Activated CD4-positive, alpha-beta T cell treated with anti-CD3 and anti-CD28 coated beads, Interleukin-2, amount 50 U/mL, for 4 hours (primary cell): ENCODE measurements around the gene ITGAX.
A peak's percentile ranks its signal among the peaks of the same experiment; 100 is the strongest.

Experiments used
- DNase-seq, 2 experiments: peaks; one replicate each; pipeline ENCODE4 v3.0.0-alpha.2; 2020

ITGAX gene

GRCh38 chr16:31376705-31377104 lies 21.7 kb downstream of the ITGAX start:
- DNase-seq: no peak

DNA sequence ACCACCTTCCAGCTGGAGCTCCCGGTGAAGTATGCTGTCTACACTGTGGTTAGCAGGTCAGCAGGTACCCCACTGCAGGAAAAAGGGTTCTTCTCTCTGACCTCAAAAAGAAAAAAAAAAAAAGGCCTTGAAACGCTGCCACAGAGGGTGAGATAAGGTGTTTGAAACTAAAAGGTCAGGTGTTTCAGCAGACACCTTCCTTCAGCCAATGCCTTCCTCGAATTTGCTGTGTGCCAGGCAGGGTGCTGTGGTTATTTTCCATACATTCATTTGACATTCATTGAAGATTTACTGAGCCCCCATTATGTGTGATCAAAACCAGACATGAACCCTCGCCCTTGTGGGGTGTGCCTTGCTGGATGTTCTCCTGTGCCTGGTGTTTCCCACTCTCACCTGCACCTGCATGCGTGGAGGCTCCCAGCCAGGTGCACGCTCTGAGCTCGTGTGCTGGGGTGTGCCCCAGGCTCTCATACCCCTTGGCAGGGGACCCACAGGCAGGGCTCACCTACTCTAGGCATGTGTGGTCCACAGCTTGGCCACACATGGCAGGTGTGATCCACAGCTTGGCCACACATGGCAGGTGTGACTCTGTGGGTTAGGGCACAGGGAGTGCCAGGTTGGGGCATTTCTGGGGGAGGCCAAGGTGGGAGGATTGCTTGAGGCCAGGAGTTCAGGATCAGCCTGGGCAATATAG lies 22.4 kb downstream of the ITGAX start:
- no peak for DNase-seq

DNA sequence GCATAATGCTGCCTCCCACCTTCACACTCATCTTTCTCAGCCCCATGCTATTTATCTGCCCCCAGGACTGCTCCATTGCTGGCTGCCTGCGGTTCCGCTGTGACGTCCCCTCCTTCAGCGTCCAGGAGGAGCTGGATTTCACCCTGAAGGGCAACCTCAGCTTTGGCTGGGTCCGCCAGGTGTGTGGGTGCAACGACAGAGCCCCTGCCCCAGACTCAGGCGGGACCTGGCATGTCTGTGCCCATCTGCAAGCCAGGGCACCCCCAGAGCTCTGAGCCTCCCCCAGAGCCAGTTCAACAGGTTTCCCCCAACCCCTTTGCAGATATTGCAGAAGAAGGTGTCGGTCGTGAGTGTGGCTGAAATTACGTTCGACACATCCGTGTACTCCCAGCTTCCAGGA lies 25.2 kb downstream of the ITGAX start:
- DNase-seq: no peak

GRCh38 chr16:31382485-31383161 lies 27.6 kb downstream of the ITGAX start:
- peak; percentile 41 for DNase-seq

GRCh38 chr16:31385680-31386079 lies 30.7 kb downstream of the ITGAX start:
- DNase-seq: no peak

GRCh38 chr16:31386157-31386984 lies 31.4 kb downstream of the ITGAX start:
- DNase-seq: no peak

- DNase-seq: no peak
These were observed 33.6 kb downstream of the ITGAX start for GRCh38 chr16:31388535-31388934.

DNA sequence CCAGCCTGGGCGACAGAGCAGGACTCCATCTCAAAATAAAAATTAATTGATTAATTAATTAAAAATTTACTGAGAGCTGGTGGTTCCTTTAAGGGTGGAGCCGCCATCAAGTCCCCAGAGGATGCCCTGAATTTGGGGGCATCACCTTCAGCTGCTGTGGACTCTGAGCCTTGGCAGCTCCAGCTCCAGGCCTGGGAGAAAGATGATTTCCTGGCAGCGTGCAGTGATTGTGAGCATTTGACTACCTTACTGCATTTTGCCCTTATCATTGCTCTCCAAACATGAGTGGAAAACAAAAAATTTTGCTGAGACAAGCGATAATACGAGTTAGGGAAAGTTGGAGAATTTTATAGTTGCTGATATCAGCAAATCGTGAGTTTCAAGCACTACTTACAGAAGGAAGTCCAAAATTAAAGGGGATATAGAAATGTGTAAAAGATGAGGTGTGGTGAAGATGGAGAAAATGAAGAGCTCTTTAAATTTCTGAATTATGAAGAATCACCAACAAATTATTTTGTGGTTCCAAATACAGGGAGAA lies 35.6 kb downstream of the ITGAX start:
- DNase-seq: no peak

- no peak for DNase-seq
These were observed 38.1 kb downstream of the ITGAX start, which contains the start of gene ITGAD for GRCh38 chr16:31393056-31393455. TSS of gene ITGAD (plus strand) at chr16:31393335. CDS start at chr16:31393361, 26 bp downstream.

- no peak for DNase-seq
These were observed 40.7 kb downstream of the ITGAX start for GRCh38 chr16:31395647-31396046.

GRCh38 chr16:31397096-31397660 lies 42.2 kb downstream of the ITGAX start:
- DNase-seq: no peak

GRCh38 chr16:31397701-31398100 lies 42.7 kb downstream of the ITGAX start:
- DNase-seq: no peak

DNA sequence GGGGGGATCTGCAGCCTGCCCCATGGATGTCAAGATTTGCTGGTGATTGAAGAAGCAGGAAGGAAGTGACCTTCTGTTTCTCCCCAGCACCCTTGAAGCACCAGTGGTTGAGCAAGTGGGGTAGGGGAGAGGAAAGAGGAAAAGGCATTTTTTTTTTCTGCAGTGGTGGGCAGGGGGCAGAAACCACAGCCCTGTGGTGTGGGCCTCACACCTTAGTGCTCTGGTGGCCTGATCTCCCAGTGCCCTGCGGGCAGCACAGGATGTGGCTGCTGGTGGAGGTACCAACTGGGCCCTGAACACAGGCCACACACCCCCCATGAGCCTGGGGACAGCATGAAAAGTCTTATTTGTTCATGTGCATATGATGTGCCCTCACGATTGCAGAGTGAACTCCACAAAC lies 45.2 kb downstream of the ITGAX start:
- DNase-seq: no peak

- DNase-seq: no peak
These were observed 46.5 kb downstream of the ITGAX start for GRCh38 chr16:31401436-31401835.

GRCh38 chr16:31402687-31403086 lies 47.7 kb downstream of the ITGAX start:
- no peak for DNase-seq

DNA sequence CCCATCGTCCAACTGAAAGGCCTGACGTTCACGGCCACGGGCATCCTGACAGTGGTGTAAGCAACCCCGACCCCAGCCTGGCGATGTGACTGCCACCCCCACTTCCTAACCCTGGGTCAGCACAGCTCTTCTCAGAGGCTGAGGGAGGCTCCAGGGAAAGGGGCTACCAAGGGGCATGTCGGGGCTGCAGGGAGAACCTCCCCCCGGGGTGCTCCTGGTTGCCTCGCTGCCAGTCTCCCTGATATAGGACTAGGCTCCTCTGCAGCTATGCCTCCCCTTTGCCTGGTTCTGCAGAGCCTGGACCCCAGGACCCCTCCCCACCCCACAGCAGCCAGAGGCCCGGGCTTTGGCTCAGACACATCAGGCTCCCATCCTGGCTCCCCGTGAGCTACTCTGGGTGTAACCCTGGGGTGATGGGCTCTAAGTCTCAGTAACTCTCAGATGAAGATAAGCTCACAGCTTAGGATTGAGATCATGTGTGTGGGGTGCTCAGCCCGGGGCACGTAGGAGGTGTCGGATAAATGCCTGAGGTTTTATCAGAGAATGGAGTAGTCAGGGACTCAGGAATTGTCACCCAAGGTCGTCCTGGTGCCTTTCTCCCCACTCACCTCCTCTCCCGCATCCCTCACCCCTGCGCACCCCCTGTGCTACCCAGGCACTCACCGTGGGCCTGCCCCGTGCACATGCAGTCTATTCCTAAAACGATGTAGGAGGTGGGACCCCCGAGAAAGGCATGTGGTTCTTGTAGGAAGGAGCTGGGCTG lies 48.8 kb downstream of the ITGAX start:
- no peak for DNase-seq

DNA sequence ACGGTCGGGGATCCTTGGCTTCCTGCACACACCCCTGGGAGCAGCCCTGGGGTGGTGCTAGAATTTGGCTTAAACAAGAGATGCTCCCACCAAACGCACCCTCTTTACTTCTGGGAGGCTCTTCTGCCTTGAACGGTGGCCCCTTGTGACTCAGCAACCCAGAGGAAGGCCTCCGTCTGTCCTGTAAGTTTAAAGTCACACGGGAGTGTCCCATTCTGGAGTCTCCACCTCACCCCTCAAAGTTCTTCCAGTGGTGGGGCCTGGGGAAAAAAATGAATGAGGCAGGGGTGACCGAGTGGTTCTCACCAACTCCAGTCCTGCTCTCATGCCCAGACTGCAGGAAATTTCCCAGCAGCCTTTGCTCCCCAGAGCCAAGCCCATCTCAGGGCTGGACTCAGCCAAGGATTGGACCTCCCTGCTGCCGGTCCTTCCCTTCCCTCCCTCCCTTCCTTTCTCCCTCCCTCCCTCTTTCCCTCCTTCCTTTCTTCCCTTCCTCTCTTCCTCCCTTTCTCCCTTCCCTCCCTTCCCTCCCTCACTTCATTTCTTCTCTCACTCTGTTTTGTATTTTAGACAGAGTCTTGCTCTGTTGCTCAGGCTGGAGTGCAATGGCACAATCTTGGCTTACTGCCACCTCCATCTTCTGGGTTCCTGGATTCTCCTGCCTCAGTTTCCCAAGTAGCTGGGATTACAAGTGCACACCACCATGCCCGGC lies 49.5 kb downstream of the ITGAX start:
- DNase-seq: no peak

DNA sequence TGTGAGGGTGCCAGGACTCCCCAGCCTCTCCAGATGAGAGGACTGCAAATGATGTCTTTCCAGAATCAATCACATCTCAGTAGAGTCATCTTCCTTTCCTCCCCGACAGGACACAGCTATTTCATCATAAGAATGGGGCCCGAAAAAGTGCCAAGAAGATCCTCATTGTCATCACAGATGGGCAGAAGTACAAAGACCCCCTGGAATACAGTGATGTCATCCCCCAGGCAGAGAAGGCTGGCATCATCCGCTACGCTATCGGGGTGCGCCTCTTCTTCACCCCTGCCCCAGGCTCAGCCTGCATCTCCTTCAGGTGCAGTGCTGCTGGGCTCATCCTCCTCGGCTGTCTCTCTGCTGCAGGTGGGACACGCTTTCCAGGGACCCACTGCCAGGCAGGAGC lies 52.4 kb downstream of the ITGAX start:
- DNase-seq: no peak

GRCh38 chr16:31409433-31409832 lies 54.5 kb downstream of the ITGAX start:
- no peak for DNase-seq

GRCh38 chr16:31410082-31410481 lies 55.1 kb downstream of the ITGAX start:
- no peak for DNase-seq

DNA sequence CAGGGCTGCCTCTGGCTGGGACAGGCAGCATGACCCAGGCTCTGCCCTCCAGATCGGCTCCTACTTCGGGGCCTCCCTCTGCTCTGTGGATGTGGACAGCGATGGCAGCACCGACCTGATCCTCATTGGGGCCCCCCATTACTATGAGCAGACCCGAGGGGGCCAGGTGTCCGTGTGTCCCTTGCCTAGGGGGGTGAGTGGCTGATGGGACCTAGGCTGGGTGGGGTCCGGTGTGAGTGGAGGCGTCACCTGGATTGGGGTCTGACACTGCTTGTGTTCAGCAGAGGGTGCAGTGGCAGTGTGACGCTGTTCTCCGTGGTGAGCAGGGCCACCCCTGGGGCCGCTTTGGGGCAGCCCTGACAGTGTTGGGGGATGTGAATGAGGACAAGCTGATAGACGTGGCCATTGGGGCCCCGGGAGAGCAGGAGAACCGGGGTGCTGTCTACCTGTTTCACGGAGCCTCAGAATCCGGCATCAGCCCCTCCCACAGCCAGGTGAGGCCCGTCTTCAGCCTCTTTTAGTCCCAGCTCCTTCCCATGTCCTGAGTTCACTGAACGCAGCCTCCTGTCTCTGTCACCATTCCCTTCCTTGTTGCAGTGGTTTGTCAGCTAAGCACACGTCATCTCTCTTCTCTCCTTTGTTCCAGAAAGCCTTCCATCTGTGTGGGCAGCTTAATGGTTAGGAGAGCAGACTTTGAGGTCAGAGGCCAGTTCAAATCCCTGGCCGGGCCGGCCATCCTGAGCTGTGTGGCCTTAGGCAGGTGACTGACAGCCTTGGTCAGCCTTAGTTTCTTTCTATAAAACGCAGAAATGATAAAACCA lies 56.3 kb downstream of the ITGAX start:
- DNase-seq: no peak
